ENCODE data around the gene FAR1.

FAR1 gene

GRCh38 chr11:13694115-13694514 lies 25.6 kb downstream of the FAR1 start:
- H3K4me1 ChIP-seq = no peaks in the 10 kb centered on the region
- peaks cover 9% of the 10 kb centered on the region for H3K79me2 ChIP-seq
- no peaks in the 10 kb centered on the region for H3K27me3 ChIP-seq (ENCODE audit: control insufficient read depth, insufficient read depth, low read length)
- H3K36me3 ChIP-seq (ENCODE audit: control insufficient read depth, insufficient read depth, low read length) = no peaks in the 10 kb centered on the region
- H3K4me3 ChIP-seq (ENCODE audit: low read depth, low read length) = no peak overlapping the region
- no peak for TF ChIP-seq CTCF (IDR thresholded peaks at IDR 0.05)
- no peak overlapping the region for H3K9ac ChIP-seq
- no peak overlapping the region for H3K4me2 ChIP-seq (ENCODE audit: low read length)
- no peak overlapping the region for H2AFZ ChIP-seq
- no peaks in the 10 kb centered on the region for H3K9me3 ChIP-seq (ENCODE audit: control insufficient read depth, low read length)
- no peak overlapping the region for H3K27ac ChIP-seq

GRCh38 chr11:13695886-13696285 lies 27.4 kb downstream of the FAR1 start:
- Histone ChIP-seq H3K4me2 (ENCODE audit: low read length) (no peak overlapping the region), H2AFZ (no peak overlapping the region), H3K27me3 (ENCODE audit: control insufficient read depth, insufficient read depth, low read length) (no peaks in the 10 kb centered on the region), H3K79me2 (peaks cover 6% of the 10 kb centered on the region), H3K9ac (no peak overlapping the region), H3K27ac (no peak overlapping the region), H3K36me3 (ENCODE audit: control insufficient read depth, insufficient read depth, low read length) (no peaks in the 10 kb centered on the region), H3K4me3 (ENCODE audit: low read depth, low read length) (no peak overlapping the region), H3K4me1 (no peaks in the 10 kb centered on the region), H3K9me3 (ENCODE audit: control insufficient read depth, low read length) (no peaks in the 10 kb centered on the region)
- no peak for TF ChIP-seq CTCF (IDR thresholded peaks at IDR 0.05)

DNA sequence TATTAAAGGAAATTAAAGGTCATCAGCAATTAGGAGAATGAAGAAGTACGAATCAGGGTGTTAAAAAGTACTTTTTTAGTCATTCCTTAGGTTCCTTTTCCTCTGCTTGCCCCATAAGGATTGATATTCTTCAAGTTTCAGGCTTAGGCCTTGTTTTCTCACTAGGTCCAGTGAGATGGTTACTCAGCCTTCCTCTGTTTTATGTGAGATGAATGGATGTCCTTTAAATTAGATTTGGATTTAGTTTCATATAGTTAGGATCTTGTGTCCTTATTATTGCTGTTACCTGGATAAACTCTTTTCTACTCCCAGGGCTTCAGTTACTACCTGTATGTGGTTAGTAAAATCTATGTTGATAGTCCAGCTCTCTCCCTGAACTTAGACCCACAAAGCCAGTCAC lies 29.2 kb downstream of the FAR1 start:
- no peaks in the 10 kb centered on the region for H3K36me3 ChIP-seq (ENCODE audit: control insufficient read depth, insufficient read depth, low read length)
- H3K27ac ChIP-seq = no peak overlapping the region
- no peak overlapping the region for H3K9ac ChIP-seq
- H3K27me3 ChIP-seq (ENCODE audit: control insufficient read depth, insufficient read depth, low read length) = no peaks in the 10 kb centered on the region
- H3K4me3 ChIP-seq (ENCODE audit: low read depth, low read length) = no peak overlapping the region
- H2AFZ ChIP-seq = no peak overlapping the region
- no peaks in the 10 kb centered on the region for H3K9me3 ChIP-seq (ENCODE audit: control insufficient read depth, low read length)
- H3K4me1 ChIP-seq = no peaks in the 10 kb centered on the region
- no peak overlapping the region for H3K4me2 ChIP-seq (ENCODE audit: low read length)
- TF ChIP-seq CTCF (IDR thresholded peaks at IDR 0.05) = no peak
- H3K79me2 ChIP-seq = peaks cover 3% of the 10 kb centered on the region

DNA sequence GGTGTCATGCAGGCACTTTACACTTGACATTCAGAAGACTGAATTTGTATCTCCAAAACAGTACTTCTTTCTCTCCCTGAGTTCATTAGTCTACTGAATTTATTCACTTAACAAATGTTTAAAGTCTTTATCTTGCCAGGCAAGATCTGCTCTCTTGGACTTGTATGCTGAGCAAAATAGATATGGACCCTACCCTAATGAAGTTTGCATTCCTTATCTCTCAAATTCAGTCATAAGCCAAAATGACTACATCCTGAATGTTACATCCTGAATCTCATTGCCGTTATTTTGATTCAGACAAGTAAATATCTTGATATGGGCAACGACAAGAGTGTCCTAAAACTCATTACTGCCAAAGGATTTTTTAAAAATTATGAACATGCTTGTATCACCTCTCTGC lies 29.7 kb downstream of the FAR1 start:
- TF ChIP-seq CTCF (IDR thresholded peaks at IDR 0.05) = no peak
- Histone ChIP-seq H3K27ac (no peak overlapping the region), H3K36me3 (ENCODE audit: control insufficient read depth, insufficient read depth, low read length) (no peaks in the 10 kb centered on the region), H3K27me3 (ENCODE audit: control insufficient read depth, insufficient read depth, low read length) (no peaks in the 10 kb centered on the region), H3K4me2 (ENCODE audit: low read length) (no peak overlapping the region), H3K4me3 (ENCODE audit: low read depth, low read length) (no peak overlapping the region), H3K4me1 (no peaks in the 10 kb centered on the region), H2AFZ (no peak overlapping the region), H3K79me2 (no peaks in the 10 kb centered on the region), H3K9ac (no peak overlapping the region), H3K9me3 (ENCODE audit: control insufficient read depth, low read length) (no peaks in the 10 kb centered on the region)

GRCh38 chr11:13699041-13699440 lies 30.6 kb downstream of the FAR1 start:
- Histone ChIP-seq H3K79me2 (no peaks in the 10 kb centered on the region), H3K9me3 (ENCODE audit: control insufficient read depth, low read length) (no peaks in the 10 kb centered on the region), H3K4me3 (ENCODE audit: low read depth, low read length) (no peak overlapping the region), H3K36me3 (ENCODE audit: control insufficient read depth, insufficient read depth, low read length) (no peaks in the 10 kb centered on the region), H3K27ac (no peak overlapping the region), H2AFZ (no peak overlapping the region), H3K27me3 (ENCODE audit: control insufficient read depth, insufficient read depth, low read length) (no peaks in the 10 kb centered on the region), H3K4me1 (no peaks in the 10 kb centered on the region), H3K9ac (no peak overlapping the region), H3K4me2 (ENCODE audit: low read length) (no peak overlapping the region)
- no peak for TF ChIP-seq CTCF (IDR thresholded peaks at IDR 0.05)

All from parathyroid adenoma (tissue), 2 donors.